HUES48 (cell line): ENCODE results near the gene FGD5.
A peak's percentile ranks its signal among the peaks of the same experiment; 100 is the strongest.

Experiments used
- H3K27ac ChIP-seq: one replicate; pipeline ENCODE4 v1.7.0; 2013; ENCODE audit warnings: low read depth, low read length, inconsistent platforms
- H3K27me3 ChIP-seq: 2 replicates; pipeline ENCODE4 v1.6.1; 2013; ENCODE audit warnings: mild to moderate bottlenecking, low read length; ENCODE audit not compliant: control insufficient read depth, insufficient read depth
- H3K36me3 ChIP-seq: 2 replicates; pipeline ENCODE4 v1.6.1; 2013; ENCODE audit warnings: low read length; ENCODE audit not compliant: control insufficient read depth, insufficient read depth
- H3K4me1 ChIP-seq: 2 replicates; pipeline ENCODE4 v1.6.1; 2013; ENCODE audit warnings: mild to moderate bottlenecking, low read length; ENCODE audit not compliant: control insufficient read depth, insufficient read depth
- H3K4me3 ChIP-seq: 2 replicates; pipeline ENCODE4 v1.5.1; 2013; ENCODE audit warnings: mild to moderate bottlenecking, low read depth, low read length
- H3K9ac ChIP-seq: 2 replicates; pipeline ENCODE4 v1.6.1; 2013; ENCODE audit warnings: mild to moderate bottlenecking, low read depth, low read length, moderate library complexity
- H3K9me3 ChIP-seq: 2 replicates; pipeline ENCODE4 v1.6.1; 2013; ENCODE audit warnings: low read length; ENCODE audit not compliant: control insufficient read depth, insufficient read depth

FGD5 gene

DNA sequence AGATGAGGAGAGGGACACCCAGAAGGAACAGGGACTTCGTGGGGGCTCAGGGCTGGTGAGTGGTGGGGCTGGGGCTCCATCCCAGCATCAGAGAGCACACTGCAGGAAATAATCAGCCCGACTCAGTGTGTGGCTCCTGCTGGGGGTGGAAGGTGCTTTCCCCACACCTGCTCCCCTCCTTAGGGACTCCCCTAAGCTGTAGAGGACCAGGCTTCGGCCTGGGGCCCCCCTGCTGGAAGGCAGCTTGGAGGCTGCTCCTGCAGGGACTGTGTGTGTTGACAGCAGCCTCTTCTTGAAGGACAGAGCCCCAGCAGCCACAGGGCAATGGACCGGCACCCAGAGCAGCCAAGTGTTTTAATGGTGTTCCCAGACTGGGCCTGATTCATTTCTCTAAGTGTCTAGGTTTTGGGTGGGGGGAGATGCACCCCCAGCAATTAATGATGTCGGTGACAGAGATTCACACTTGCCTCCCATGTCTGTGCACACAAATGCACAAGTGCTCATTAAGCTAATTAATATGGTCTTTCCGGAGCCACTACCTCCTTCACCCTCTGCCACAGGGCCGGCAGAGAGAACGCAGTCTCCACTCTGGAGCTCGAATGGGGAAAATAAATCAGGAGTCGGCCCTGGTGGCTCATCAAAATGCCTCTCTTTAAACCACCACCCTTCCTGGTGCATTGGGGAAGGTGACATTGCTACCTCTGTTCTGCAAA, 16.9 kb upstream of the FGD5 start:
- Histone ChIP-seq H3K4me3 (no peak overlapping the region), H3K4me1 (no peaks in the 10 kb centered on the region), H3K9ac (no peak overlapping the region), H3K36me3 (no peaks in the 10 kb centered on the region), H3K9me3 (no peaks in the 10 kb centered on the region), H3K27me3 (peaks cover 4% of the 10 kb centered on the region), H3K27ac (no peak overlapping the region)

DNA sequence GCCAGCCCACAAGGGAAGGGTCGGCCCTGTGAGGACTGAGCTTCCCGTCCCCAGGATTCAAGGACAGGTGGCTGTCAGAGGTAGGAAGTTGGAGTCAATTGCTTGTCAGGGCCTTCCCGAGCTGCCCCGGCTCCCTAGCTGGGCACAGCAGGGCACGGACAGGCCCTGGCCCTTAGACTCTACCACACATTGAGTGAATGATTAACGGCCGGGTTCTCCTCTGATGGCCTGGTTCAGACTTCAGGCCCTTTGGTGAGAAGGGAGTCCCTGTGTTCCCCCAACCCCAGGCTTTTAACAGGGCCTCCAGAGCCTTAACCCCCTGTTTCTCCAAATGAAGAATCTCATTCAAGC, 16.4 kb upstream of the FGD5 start:
- Histone ChIP-seq H3K9me3 (no peaks in the 10 kb centered on the region), H3K27me3 (peaks cover 9% of the 10 kb centered on the region), H3K4me3 (no peak overlapping the region), H3K36me3 (no peaks in the 10 kb centered on the region), H3K4me1 (no peaks in the 10 kb centered on the region), H3K9ac (no peak overlapping the region), H3K27ac (no peak overlapping the region)

DNA sequence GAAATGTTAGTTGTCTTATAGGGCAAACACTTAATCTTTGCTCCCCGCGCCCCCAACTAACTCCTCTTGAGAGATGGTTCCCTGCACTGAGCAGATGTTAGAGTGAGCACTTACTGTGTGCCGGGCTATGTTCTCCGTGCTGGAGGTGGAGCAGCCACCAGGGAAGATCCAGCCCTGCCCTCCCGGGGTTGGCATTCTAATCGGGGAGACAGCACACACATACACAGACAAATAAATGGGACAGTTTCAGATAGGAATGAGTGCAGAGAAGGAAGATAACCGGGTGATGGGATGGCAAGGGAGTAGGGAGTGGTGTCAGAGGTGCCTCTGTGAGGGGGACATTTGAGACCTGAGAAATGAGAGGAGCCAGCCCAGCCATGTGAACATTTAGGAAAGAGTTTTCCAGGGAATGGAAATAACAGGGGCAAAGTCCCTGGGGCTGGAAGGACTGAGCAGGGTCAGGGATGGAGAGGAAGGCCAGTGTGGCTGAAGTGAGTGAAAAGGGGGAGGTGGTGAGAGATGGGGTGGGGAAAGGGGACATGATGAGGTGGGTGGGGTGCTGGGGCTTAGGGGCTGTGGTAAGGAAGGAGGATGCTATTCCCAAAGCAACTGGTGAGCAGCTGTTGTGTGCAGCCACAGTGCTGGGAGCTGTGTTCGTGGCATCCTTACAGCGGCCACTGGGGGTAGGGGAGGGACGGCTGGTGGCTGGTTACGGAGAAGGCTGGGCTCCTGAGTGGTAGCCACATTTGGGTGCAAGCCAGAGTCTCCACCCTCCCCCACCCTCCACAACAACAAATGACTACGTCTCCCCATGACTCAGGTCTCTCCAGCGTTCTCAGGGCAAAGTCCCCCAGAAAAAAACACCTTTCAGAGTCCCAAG, 15.4 kb upstream of the FGD5 start:
- H3K27me3 ChIP-seq: peaks cover 19% of the 10 kb centered on the region
- no peaks in the 10 kb centered on the region for H3K4me1 ChIP-seq
- H3K9ac ChIP-seq: no peak overlapping the region
- no peaks in the 10 kb centered on the region for H3K9me3 ChIP-seq
- no peaks in the 10 kb centered on the region for H3K36me3 ChIP-seq
- no peak overlapping the region for H3K4me3 ChIP-seq
- no peak overlapping the region for H3K27ac ChIP-seq

DNA sequence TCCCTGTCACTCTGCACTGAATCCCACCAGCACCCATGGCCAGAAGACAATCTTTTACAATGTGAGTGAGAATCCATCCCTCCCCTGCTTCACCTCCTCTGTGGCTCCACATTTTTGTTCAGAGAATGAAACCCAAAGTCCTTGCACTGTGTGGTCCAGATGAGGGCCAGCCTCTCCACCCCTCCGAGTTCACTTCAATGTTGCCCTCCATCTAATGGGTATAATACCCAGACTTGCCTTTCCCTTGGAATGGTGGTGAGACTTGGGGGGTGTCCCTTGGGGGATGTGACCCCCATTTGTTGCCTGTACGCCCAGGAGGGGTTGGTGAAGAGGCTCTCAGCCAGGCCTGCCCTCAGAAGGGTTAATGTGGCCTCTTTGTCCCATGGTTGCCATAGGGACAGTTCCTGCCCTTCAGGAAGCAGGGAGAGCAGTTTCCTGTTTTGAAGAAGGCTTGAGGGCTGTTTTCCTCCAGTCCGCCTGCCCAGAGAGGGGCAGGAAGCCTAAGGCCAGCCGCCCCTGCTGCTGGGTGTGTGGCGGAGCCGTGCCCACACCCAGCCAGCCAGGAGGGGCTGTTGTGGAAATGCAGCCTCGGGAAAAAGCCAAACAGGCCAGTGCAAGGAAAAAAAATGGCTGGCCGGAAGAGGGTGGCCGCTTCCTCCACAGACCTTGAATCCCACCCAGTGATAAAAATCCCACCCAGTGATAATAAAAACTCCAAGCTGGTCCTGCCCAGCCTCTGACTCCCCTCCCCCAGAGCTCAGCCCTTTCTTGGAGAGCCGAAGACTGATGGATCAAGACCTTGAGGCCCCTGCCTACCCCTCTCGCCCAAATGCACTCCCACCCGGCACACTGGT, 14.6 kb upstream of the FGD5 start:
- H3K9me3 ChIP-seq: no peaks in the 10 kb centered on the region
- no peak overlapping the region for H3K4me3 ChIP-seq
- H3K36me3 ChIP-seq: no peaks in the 10 kb centered on the region
- no peak overlapping the region for H3K9ac ChIP-seq
- peak overlapping the region; percentile 15 for H3K27ac ChIP-seq
- peaks cover 28% of the 10 kb centered on the region for H3K27me3 ChIP-seq
- H3K4me1 ChIP-seq: no peaks in the 10 kb centered on the region

DNA sequence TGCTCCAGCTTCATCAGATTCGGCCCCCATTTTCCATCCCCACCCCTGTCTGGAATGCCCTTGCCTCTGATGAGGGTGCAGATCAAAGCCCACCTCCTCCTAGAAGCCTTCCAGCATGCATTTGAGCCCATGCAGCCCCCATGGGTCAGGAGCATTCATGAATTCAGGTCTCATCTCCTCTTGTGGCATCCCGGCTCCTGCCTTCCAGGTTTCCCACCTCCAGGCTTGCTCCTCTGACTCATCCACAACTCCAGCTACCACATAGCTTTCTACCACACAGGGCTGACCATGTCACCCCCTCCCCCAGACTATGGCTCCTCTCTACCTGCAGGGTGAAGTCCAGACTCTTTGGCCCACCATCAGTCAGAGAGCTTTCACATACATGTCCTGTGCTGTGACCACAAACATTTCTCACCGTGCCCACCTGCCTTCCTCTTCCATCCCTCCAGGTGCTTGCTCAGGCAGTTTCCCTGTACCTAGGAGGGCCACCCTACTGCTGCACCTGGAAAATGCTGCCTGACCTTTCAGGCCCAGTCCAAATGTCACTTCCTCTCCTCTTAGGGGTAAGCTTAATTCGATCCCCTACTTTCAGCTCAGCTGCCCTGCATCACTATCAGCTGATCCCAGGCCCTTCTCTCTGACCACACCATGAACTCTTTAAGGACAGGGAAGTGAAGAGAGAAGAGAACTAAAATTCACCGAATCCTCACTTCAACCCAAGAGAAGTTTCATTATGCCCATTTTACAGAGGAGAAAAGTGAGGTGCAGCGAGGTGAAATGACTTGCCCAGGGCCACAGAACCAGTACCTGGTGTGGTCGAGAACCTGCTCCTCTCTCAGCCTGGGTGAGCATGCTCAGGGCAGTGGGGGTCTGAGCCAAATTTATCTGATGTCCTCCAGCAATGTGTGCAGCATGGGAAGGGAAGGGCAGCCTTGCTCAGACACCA, 13.7 kb upstream of the FGD5 start:
- no peaks in the 10 kb centered on the region for H3K36me3 ChIP-seq
- H3K9me3 ChIP-seq: no peaks in the 10 kb centered on the region
- no peak overlapping the region for H3K9ac ChIP-seq
- H3K27me3 ChIP-seq: peaks cover 37% of the 10 kb centered on the region
- no peak overlapping the region for H3K4me3 ChIP-seq
- H3K4me1 ChIP-seq: no peaks in the 10 kb centered on the region
- H3K27ac ChIP-seq: no peak overlapping the region

DNA sequence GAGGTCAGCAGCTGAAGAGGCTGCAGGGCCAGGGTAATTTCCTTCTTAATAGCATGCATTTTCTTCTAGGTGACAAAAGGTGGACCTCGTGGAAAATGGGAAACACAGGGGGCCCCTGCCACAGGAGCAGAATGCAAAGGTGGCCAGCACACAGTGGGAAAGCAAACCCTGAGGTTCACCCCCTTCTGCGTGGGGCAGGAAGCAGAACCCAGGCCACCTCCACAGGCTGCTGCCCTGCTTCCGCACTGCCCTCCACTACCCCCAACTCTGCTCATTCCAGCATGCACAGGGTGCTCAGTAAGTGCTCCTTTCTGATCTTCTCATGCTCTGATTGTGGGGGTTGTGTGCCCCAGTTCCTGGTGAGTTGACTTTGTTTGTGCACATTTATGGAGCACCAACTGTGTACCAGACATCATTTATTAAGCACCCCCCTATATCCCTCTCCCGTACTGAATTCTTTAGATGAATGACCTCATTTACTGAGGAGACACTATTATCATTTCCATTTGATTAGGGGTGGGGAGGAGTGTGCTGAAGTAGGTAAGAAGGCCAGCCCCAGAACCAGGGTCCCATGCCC, 12.7 kb upstream of the FGD5 start:
- Histone ChIP-seq H3K27ac (no peak overlapping the region), H3K9me3 (no peaks in the 10 kb centered on the region), H3K4me1 (no peaks in the 10 kb centered on the region), H3K27me3 (peaks cover 44% of the 10 kb centered on the region), H3K4me3 (no peak overlapping the region), H3K9ac (no peak overlapping the region), H3K36me3 (no peaks in the 10 kb centered on the region)

DNA sequence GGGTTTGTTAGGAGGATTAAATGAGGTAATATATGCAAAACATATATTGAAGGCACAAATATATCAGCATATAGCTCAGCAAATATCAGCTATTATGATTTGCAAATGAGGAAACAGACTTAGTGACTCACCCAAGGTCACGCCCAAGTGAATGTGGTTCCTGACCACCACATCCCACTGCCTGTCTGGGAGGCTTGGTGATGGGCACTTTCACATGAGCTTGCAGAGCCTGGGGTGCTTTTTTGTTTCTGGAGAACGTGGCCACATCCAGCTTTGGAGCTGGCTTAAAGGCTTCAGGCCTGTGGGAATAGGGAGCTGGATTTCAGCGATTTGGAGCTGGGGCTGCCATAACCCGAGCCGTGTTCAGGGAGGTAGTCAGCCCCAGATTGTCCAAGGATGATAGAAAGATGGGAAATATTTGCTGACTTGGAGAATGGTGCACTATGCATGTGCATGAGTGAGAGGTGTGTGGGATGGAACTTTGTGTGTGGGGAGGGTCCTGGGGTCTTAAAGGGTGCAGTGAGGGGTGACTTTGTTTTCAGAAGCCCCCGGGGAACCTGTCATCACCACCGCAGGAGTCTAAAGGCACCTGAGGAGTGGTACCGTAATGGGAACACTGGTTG, 12.0 kb upstream of the FGD5 start:
- Histone ChIP-seq H3K9ac (no peak overlapping the region), H3K9me3 (no peaks in the 10 kb centered on the region), H3K36me3 (no peaks in the 10 kb centered on the region), H3K27ac (no peak overlapping the region), H3K4me1 (no peaks in the 10 kb centered on the region), H3K27me3 (peaks cover 51% of the 10 kb centered on the region), H3K4me3 (no peak overlapping the region)

DNA sequence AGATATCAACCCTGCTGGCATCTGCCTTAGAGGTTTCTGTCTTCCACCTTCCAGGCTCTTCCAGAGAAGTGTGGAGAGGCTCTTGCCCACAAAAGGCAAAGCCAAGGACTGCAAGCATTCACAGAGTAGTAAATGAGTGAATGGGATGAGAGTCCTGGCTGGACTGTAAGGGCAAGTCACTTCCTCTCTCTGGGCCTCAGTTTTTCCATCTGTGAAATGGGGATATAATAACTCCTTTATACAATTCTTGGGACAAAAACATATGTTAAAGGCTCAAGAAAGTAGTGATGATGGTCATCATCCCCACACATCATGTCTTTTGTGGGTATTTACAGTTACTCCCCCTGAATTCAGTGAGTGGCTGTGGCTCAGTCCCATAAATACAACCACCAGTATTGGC, 10.7 kb upstream of the FGD5 start:
- no peak overlapping the region for H3K27ac ChIP-seq
- H3K9ac ChIP-seq: no peak overlapping the region
- no peaks in the 10 kb centered on the region for H3K9me3 ChIP-seq
- no peak overlapping the region for H3K4me3 ChIP-seq
- H3K4me1 ChIP-seq: no peaks in the 10 kb centered on the region
- H3K27me3 ChIP-seq: peaks cover 64% of the 10 kb centered on the region
- H3K36me3 ChIP-seq: no peaks in the 10 kb centered on the region

DNA sequence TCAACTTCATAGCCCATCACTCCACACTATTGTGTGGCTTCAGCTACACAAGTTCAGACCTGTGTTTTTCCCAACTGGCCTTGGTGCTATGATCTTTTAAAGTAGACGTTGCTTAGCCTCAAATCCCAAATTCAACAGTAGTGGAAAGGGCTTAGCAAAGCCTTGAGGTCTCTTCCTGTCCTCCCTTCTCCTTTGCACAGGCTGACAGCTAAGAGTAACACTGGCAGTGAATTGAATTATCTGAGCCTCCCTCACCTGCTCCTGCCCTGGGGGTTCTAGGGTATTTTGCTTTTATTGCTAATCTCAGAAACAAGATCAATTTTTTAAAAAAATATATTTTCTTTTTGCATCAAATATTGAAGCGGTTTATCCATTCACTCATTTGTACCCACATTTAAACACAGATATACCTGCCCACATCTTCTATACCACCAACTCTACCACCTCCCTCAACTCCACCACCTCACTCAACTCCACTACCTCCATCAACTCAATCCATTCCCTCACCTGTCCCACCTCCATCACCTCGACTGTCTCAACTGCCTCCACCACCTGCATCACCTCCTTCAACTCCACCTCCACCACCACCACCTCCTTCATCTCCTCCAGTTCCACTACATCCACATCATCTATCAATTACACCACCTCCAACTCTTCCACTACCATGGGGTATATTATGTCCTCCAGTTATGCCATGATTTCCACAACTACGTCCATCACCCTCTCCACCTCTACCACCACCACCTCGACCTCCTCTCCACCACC, 10.1 kb upstream of the FGD5 start:
- H3K27me3 ChIP-seq: peaks cover 70% of the 10 kb centered on the region
- H3K27ac ChIP-seq: no peak overlapping the region
- no peak overlapping the region for H3K4me3 ChIP-seq
- no peak overlapping the region for H3K9ac ChIP-seq
- no peaks in the 10 kb centered on the region for H3K9me3 ChIP-seq
- H3K36me3 ChIP-seq: no peaks in the 10 kb centered on the region
- H3K4me1 ChIP-seq: no peaks in the 10 kb centered on the region
